ENCODE measurements around the gene TNFSF15. TPM values are rescaled to one million over a fixed set of nuclear protein-coding genes. Genes with fewer than 3 reads are reported as not detected.
"Not testable (repeated sequence)": the region's sequence is repeated elsewhere in the genome, so short reads cannot be mapped to it uniquely, and the experiment has no call there.

The TNFSF15 gene
- total and polyA plus RNA-seq, 2 experiments from 2014 or later: 0.06 to 0.07 TPM

DNA sequence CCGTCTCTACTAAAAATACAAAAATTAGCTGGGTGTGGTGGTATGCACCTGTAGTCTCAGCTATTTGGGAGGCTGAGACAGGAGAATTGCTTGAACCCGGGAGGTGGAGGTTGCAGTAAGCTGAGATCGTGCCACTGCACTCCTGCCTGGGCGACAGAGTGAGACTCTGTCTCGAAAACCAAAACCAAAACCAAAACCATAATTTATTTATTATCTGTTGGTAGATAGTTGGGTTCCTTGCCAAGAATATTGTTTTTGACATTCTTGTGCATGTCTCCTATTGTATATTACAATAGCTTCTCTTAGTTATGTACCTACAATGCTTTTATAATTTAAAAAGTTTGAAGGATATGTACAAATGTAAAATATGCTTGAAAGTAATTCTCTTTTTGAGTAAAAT lies 70.7 kb downstream of the TNFSF15 start:
- DNase-seq (ENCODE audit: low spot score); H3K36me3 Mint-ChIP-seq (ENCODE audit: low read depth); H3K4me1 ChIP-seq (ENCODE audit: insufficient read depth); H3K79me2 ChIP-seq (replicated peaks; ENCODE audit: insufficient read depth); H3K4me1 Mint-ChIP-seq; H3K4me2 ChIP-seq; H2AFZ ChIP-seq; H3K27ac Mint-ChIP-seq; H3K4me3 Mint-ChIP-seq; H3K4me3 ChIP-seq; H3F3A ChIP-seq (replicated peaks; ENCODE audit: low read depth); H4K20me1 ChIP-seq (replicated peaks; ENCODE audit: insufficient read depth); H3K27me3 Mint-ChIP-seq (ENCODE audit: insufficient read depth, low read depth, poor library complexity); H3K27me3 ChIP-seq (ENCODE audit: insufficient read depth); H3K36me3 ChIP-seq (ENCODE audit: insufficient read depth); H3K9me2 ChIP-seq (ENCODE audit: insufficient read depth); H3K27ac ChIP-seq (ENCODE audit: low read depth); ATAC-seq; H3K9me3 Mint-ChIP-seq: not testable (repeated sequence)

Other genes starting within 250 kb of the TNFSF15 start
- 166 and 179 TPM in 2 replicates for gene ATP6V1G1, start 218.3 kb downstream of the TNFSF15 start, total RNA-seq (2014; rRNA removed; shearing (Covaris generic))
- 494 and 509 TPM in 2 replicates for gene ATP6V1G1, start 218.3 kb downstream of the TNFSF15 start, polyA plus RNA-seq (2016; fragmentation: Nextera tagmentation; extraction: Ambion mirVana)
- 10.0 and 13.6 TPM in 2 replicates for gene TMEM268, start 194.7 kb downstream of the TNFSF15 start, total RNA-seq (2014; rRNA removed; shearing (Covaris generic))
- gene TMEM268, start 194.7 kb downstream of the TNFSF15 start, polyA plus RNA-seq (2016; fragmentation: Nextera tagmentation; extraction: Ambion mirVana): 2.1 and 2.8 TPM in 2 replicates
- gene TEX53, start 148.2 kb downstream of the TNFSF15 start, total RNA-seq (2014; rRNA removed; shearing (Covaris generic)): not detected in 2 replicates
- not detected in 2 replicates for gene TEX53, start 148.2 kb downstream of the TNFSF15 start, polyA plus RNA-seq (2016; fragmentation: Nextera tagmentation; extraction: Ambion mirVana)
- not detected in 2 replicates for gene TEX48, start 123.8 kb downstream of the TNFSF15 start, total RNA-seq (2014; rRNA removed; shearing (Covaris generic))
- gene TEX48, start 123.8 kb downstream of the TNFSF15 start, polyA plus RNA-seq (2016; fragmentation: Nextera tagmentation; extraction: Ambion mirVana): not detected in 2 replicates
- not detected in 2 replicates for gene TNFSF8, start 124.6 kb upstream of the TNFSF15 start, total RNA-seq (2014; rRNA removed; shearing (Covaris generic))
- gene TNFSF8, start 124.6 kb upstream of the TNFSF15 start, polyA plus RNA-seq (2016; fragmentation: Nextera tagmentation; extraction: Ambion mirVana): not detected in 2 replicates

Data from GM23338 (cell line).